NOMO-1 treated with dmso at 0.1 percent for 144 hours (cell line): ENCODE data around the gene RGR.

Experiments used
- DNase-seq: peaks from one replicate; lab custom pipeline; 2025; ENCODE audit not compliant: unreplicated experiment; lab: John Stamatoyannopoulos, UW

The RGR gene

DNA sequence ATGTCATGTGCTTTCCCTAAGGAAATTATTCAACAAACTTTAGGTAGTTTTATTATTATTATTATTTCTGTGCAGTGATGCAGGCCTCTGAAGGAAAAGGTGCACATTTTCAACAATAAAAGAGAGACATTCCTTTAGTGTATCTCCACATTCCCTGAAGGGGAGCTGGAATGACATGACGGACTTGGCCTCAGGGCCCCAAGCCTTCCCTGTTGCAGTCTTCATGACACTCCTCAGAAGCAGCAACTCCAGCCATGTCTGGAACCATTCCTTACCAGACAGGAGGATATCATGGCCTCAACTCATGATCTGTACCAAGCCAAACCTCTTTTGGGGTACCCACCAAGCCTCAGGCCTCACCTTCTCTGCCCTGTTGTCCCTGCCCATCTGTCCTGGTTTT lies 48.3 kb downstream of the RGR start:
- DNase-seq = no peak

- no peak for DNase-seq
Observed at GRCh38 chr10:84293574-84294016, 48.7 kb downstream of the RGR start.

GRCh38 chr10:84294766-84295447 lies 50.1 kb downstream of the RGR start:
- no peak for DNase-seq

- no peak for DNase-seq
Observed at GRCh38 chr10:84296091-84296981, 51.5 kb downstream of the RGR start.

GRCh38 chr10:84298057-84298456 lies 53.2 kb downstream of the RGR start:
- DNase-seq = no peak

- DNase-seq = no peak
Observed at GRCh38 chr10:84302223-84302622, 57.4 kb downstream of the RGR start.

- DNase-seq = no peak
Observed at GRCh38 chr10:84306751-84307384, 62.0 kb downstream of the RGR start.

DNA sequence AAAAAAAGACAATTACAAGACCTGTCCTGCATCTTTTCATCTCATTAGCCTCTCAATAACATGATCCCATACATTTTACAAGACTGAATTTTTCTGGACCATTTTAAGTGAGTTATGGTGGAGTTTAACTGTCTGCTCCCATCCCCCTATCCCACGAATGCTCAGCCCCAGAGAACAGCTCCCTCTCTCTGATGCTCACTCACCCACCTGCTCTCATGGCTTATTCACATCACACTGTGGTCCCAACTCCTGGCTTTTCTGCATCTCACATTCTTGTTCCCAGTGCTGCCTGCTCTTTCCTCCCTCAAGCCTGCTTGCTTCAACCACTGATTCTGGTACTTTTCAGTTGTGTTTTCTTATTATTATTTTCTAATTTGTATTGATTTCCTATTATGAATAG lies 63.2 kb downstream of the RGR start:
- DNase-seq = no peak

DNA sequence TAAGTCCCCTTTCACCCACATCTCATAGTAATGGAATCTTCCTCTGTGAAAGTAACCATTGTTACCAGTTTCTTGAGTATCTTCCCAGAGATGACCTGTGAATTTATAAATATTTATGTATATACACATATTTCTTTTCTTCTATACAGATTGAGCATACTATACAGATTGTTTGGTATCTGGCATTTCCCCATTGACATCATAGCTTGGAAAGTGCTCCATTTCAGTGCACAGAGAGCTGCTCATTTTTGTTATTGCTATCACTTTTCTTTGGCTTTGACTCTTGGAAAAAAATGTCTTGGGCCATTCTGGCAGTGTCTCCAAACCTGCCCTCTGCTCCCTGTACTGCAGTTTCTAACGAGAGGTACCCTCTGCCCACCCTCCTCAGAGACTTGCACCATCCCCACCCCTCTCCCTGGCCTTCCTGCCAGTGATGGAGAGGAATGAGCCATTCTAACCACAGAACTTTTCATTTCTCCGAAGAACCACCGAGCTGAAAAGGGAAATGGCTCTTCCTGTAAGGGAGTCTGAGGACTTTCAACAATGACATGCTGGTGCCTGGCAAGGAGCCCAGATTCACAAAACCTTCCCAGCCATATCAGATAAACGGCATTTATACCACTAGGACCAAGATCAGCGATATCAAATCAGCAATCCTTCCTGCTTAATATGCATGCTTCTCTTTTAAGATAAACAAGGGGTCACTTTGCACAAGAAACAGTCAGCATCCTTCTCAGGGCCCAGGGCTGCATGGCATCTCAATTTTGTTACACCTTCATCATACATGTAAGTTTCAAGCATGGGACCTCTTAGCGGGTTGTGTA lies 63.8 kb downstream of the RGR start:
- DNase-seq = no peak
